OCI-LY3 (cell line): Measurements from ENCODE around the gene OR51B2.
"Not testable (repeated sequence)": the region's sequence is repeated elsewhere in the genome, so short reads cannot be mapped to it uniquely, and the experiment has no call there.

Source experiments
- H2AFZ ChIP-seq: fragments of 200-600, 300-600 bp; shearing (Covaris generic); 2 replicates; pipeline ENCODE4 v1.6.0; 2014; ENCODE audit warnings: antibody characterized with exemption, low read depth, low read length
- H3K27ac ChIP-seq: fragments of 200-600, 300-600 bp; sonication (generic); 2 replicates; pipeline ENCODE4 v1.5.1; 2014; ENCODE audit warnings: mild to moderate bottlenecking, low read length, moderate library complexity, mixed read lengths
- H3K27me3 ChIP-seq: fragments of 200-600, 300-600 bp; sonication (generic); 2 replicates; pipeline ENCODE4 v1.6.1; 2014; ENCODE audit warnings: low read depth, low read length, mixed read lengths
- H3K36me3 ChIP-seq: fragments of 200-600, 300-600 bp; sonication (generic); replicated peaks from 2 replicates; pipeline ENCODE3; 2014; ENCODE audit warnings: low read depth, low read length, mixed read lengths
- H3K4me1 ChIP-seq: fragments of 300-600, 200-600 bp; sonication (generic); 2 replicates; pipeline ENCODE4 v1.6.1; 2014; ENCODE audit warnings: low read length, mixed read lengths
- H3K4me2 ChIP-seq: fragments of 200-600, 300-600 bp; sonication (generic); 2 replicates; pipeline ENCODE4 v1.6.1; 2014; ENCODE audit warnings: low read length, mixed read lengths
- H3K4me3 ChIP-seq: fragments of 300-600, 200-600 bp; sonication (generic); 2 replicates; pipeline ENCODE4 v1.5.1; 2014; ENCODE audit warnings: antibody characterized with exemption, mild to moderate bottlenecking, low read length, moderate library complexity
- H3K79me2 ChIP-seq: fragments of 300-600, 200-600 bp; shearing (Covaris generic); 2 replicates; pipeline ENCODE4 v1.6.1; 2014; ENCODE audit warnings: mild to moderate bottlenecking, low read length, mixed read lengths
- H3K9ac ChIP-seq: fragments of 300-600, 200-600 bp; shearing (Covaris generic); 2 replicates; pipeline ENCODE4 v1.6.0; 2014; ENCODE audit warnings: mild to moderate bottlenecking, low read length, moderate library complexity
- H3K9me3 ChIP-seq: fragments of 200-600, 300-600 bp; shearing (Covaris generic); 2 replicates; pipeline ENCODE4 v1.6.1; 2014; ENCODE audit warnings: low read length, mixed read lengths; ENCODE audit not compliant: insufficient read depth
- H4K20me1 ChIP-seq: fragments of 200-600, 300-600 bp; sonication (generic); 2 replicates; pipeline ENCODE4 v1.6.1; 2016; ENCODE audit warnings: low read length, mixed read lengths; ENCODE audit not compliant: insufficient read depth
- EZH2phosphoT487 ChIP-seq: fragments of 200-600 bp; shearing (Covaris generic); IDR thresholded peaks from 2 replicates; pipeline ENCODE4 v1.6.1; 2018; ENCODE audit warnings: antibody characterized with exemption, mixed run types, low read depth
- TF ChIP-seq, protein P1 (sequence below): fragments of 200-600, 300-600 bp; sonication (generic); IDR thresholded peaks from 2 replicates; pipeline ENCODE4 v1.5.1; 2014; ENCODE audit warnings: antibody characterized with exemption, low read length, low read depth

OR51B2 gene

DNA sequence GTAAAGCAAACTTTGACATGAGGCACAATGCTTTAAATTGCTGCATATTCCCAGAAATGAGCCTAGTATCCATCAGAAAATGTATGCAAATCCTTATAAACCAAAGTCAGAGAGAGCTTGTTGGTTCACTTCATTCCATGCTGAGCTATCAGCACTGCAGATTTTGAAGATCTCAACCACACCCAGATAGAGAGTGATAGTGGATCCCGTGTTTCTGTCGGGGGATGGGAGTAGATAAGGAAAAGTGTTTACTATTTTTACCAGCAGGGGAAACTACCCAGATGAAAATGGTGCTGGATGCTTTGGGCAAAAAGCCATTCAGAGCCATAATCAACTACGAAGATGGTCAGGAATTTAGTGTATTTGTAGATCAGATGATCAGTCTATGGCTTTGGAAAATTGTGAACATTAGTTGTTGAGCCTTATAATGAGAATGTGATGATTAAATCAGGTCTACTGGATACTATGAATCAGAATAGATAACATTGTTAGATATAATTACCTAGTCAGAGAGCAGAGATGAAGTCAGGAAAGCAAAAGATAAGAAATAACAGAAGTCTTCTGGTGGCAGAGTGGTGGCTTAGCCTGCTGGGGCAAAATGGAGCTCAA lies 38.0 kb upstream of the OR51B2 start:
- Histone ChIP-seq H3K27me3 (no peaks in the 10 kb centered on the region), H3K27ac (no peak overlapping the region), H3K9ac (no peak overlapping the region), H3K4me1 (peaks cover 4% of the 10 kb centered on the region; the same call in 1 of the 2 replicates), H3K4me3 (no peak overlapping the region), H3K9me3 (no peaks in the 10 kb centered on the region), H3K79me2 (no peaks in the 10 kb centered on the region), H2AFZ (no peak overlapping the region), H3K4me2 (no peak overlapping the region), H4K20me1 (no peaks in the 10 kb centered on the region), H3K36me3 (no peaks in the 10 kb centered on the region)
- TF ChIP-seq EZH2phosphoT487 = no peak
- TF ChIP-seq, protein P1, sequence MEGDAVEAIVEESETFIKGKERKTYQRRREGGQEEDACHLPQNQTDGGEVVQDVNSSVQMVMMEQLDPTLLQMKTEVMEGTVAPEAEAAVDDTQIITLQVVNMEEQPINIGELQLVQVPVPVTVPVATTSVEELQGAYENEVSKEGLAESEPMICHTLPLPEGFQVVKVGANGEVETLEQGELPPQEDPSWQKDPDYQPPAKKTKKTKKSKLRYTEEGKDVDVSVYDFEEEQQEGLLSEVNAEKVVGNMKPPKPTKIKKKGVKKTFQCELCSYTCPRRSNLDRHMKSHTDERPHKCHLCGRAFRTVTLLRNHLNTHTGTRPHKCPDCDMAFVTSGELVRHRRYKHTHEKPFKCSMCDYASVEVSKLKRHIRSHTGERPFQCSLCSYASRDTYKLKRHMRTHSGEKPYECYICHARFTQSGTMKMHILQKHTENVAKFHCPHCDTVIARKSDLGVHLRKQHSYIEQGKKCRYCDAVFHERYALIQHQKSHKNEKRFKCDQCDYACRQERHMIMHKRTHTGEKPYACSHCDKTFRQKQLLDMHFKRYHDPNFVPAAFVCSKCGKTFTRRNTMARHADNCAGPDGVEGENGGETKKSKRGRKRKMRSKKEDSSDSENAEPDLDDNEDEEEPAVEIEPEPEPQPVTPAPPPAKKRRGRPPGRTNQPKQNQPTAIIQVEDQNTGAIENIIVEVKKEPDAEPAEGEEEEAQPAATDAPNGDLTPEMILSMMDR = no peak

GRCh38 chr11:5356031-5356430 lies 31.9 kb upstream of the OR51B2 start:
- H3K27me3 ChIP-seq, H3K9me3 ChIP-seq, H4K20me1 ChIP-seq, H3K9ac ChIP-seq, H3K4me2 ChIP-seq, H3K27ac ChIP-seq, H2AFZ ChIP-seq, H3K4me1 ChIP-seq, H3K36me3 ChIP-seq, H3K79me2 ChIP-seq, H3K4me3 ChIP-seq: not testable (repeated sequence)

- no peaks in the 10 kb centered on the region for H3K36me3 ChIP-seq
- H3K9me3 ChIP-seq = no peaks in the 10 kb centered on the region
- H3K9ac ChIP-seq = no peak within 1 kb of the TSS
- TF ChIP-seq, protein P1 = no peak
- no peak for TF ChIP-seq EZH2phosphoT487
- no peak within 1 kb of the TSS for H2AFZ ChIP-seq
- H3K27me3 ChIP-seq = no peaks in the 10 kb centered on the region
- H3K4me2 ChIP-seq = no peak within 1 kb of the TSS
- no peaks in the 10 kb centered on the region for H4K20me1 ChIP-seq
- H3K4me3 ChIP-seq = no peak within 1 kb of the TSS
- H3K4me1 ChIP-seq = no peaks in the 10 kb centered on the region
- no peak within 1 kb of the TSS for H3K27ac ChIP-seq
- H3K79me2 ChIP-seq = no peaks in the 10 kb centered on the region
Observed at GRCh38 chr11:5351208-5351607, 27.1 kb upstream of the OR51B2 start, which contains the start of gene OR51B6. OR51B6 (plus strand) TSS chr11:5351508; CDS start chr11:5351508, 0 bp downstream.

- H3K9ac ChIP-seq = no peak overlapping the region
- H3K4me3 ChIP-seq = no peak overlapping the region
- H3K36me3 ChIP-seq = no peaks in the 10 kb centered on the region
- H3K79me2 ChIP-seq = no peaks in the 10 kb centered on the region
- H3K27ac ChIP-seq = no peak overlapping the region
- no peaks in the 10 kb centered on the region for H3K27me3 ChIP-seq
- no peaks in the 10 kb centered on the region for H4K20me1 ChIP-seq
- H3K4me1 ChIP-seq = peaks cover 8% of the 10 kb centered on the region
- no peaks in the 10 kb centered on the region for H3K9me3 ChIP-seq
- no peak overlapping the region for H2AFZ ChIP-seq
- no peak for TF ChIP-seq EZH2phosphoT487
- TF ChIP-seq, protein P1 = no peak
- no peak overlapping the region for H3K4me2 ChIP-seq
Observed at GRCh38 chr11:5349550-5349949, 25.5 kb upstream of the OR51B2 start.
